Panc1 (cell line): ENCODE data around the gene ZNF480. TPM values are rescaled to one million over a fixed set of nuclear protein-coding genes. Genes with fewer than 3 reads are reported as not detected.

ENCODE experiments used
- ATAC-seq: fragments of 200-7000 bp; cut with Tn5 transposase; 2 replicates; pipeline ENCODE4 v1.9.1; 2020; ENCODE audit warnings: mild to moderate bottlenecking, moderate library complexity
- Bru-seq: library from RNA; stranded (reverse); fragments of 400-500 nt; gene quantifications from one replicate; lab custom pipeline; 2021; lab: Mats Ljungman, UMichigan
- BruChase-seq, 2 experiments: library from RNA; stranded (reverse); fragments of 400-500 nt; gene quantifications; one replicate each; lab custom pipeline; 2021; lab: Mats Ljungman, UMichigan
- BruUV-seq: library from RNA; stranded (reverse); fragments of 400-500 nt; replicated peaks from 2 replicates; lab custom pipeline; 2021; lab: Mats Ljungman, UMichigan
- CTCF ChIA-PET: fragments of 300-600 bp; sonication (Branson Sonifier 250); formaldehyde crosslinking; loops from one replicate; lab custom pipeline; 2022; ENCODE audit warnings: antibody characterized with exemption; lab: Charles Lee
- POLR2A ChIA-PET: fragments of 300-600 bp; sonication (Branson Sonifier 250); formaldehyde crosslinking; loops from one replicate; lab custom pipeline; 2022; ENCODE audit warnings: antibody characterized with exemption; lab: Charles Lee
- DNase-seq: peaks from one replicate; pipeline ENCODE4 v3.0.0-alpha.2; 2010; ENCODE audit warnings: low read depth, low spot score
- H3K27ac ChIP-seq: 2 replicates; pipeline ENCODE4 v1.5.1; 2011; ENCODE audit warnings: mild to moderate bottlenecking, low read length, inconsistent platforms
- H3K27me3 ChIP-seq: fragments of 200-500 bp; sonication (Bioruptor generic); 2 replicates; pipeline ENCODE4 v1.6.0; 2014; ENCODE audit warnings: low read length, inconsistent platforms; ENCODE audit not compliant: control insufficient read depth, insufficient read depth
- H3K36me3 ChIP-seq: fragments of 200-500 bp; sonication (Bioruptor generic); 2 replicates; pipeline ENCODE4 v1.5.1; 2014; ENCODE audit warnings: inconsistent platforms, mild to moderate bottlenecking, low read length, moderate library complexity; ENCODE audit not compliant: control insufficient read depth, insufficient read depth
- H3K4me1 ChIP-seq: 2 replicates; pipeline ENCODE4 v1.5.1; 2011; ENCODE audit warnings: inconsistent platforms, mild to moderate bottlenecking, low read length, moderate library complexity; ENCODE audit not compliant: control insufficient read depth, insufficient read depth
- H3K4me3 ChIP-seq, 2 experiments: 2 replicates each; pipeline ENCODE4 v1.5.1; 2011 to 2012; ENCODE audit warnings: low read depth in 2 of 2, low read length in 2 of 2, mild to moderate bottlenecking in 2 of 2, inconsistent platforms in 1 of 2, moderate library complexity in 1 of 2
- H3K9me3 ChIP-seq: fragments of 200-500 bp; sonication (Bioruptor generic); 2 replicates; pipeline ENCODE4 v1.5.1; 2014; ENCODE audit warnings: low read depth, mild to moderate bottlenecking, inconsistent platforms, low read length, moderate library complexity; ENCODE audit not compliant: control insufficient read depth, insufficient read depth
- POLR2AphosphoS5 ChIP-seq: IDR thresholded peaks from 2 replicates; pipeline ENCODE4 v1.6.1; 2012; ENCODE audit warnings: mild to moderate bottlenecking, low read depth, low read length, moderate library complexity
- SIN3A ChIP-seq: IDR thresholded peaks from 2 replicates; pipeline ENCODE4 v1.6.1; 2012; ENCODE audit warnings: low read depth, mild to moderate bottlenecking, low read length, moderate library complexity, borderline replicate concordance; ENCODE audit not compliant: insufficient read depth
- TCF7L2 ChIP-seq: IDR thresholded peaks from 2 replicates; pipeline ENCODE4 v1.6.1; 2011; ENCODE audit warnings: mild to moderate bottlenecking, low read depth, low read length, inconsistent platforms
- in situ Hi-C: cut with HindIII; loops from 2 replicates; pipeline ENCODE4 v1.10.0; 2016; ENCODE audit warnings: low sequenced_read_pairs, low pct_unique_long_range_greater_than_20kb
- intact Hi-C: fragments of 100-400 bp; cut with micrococcal nuclease; formaldehyde crosslinking; loops from one replicate; pipeline ENCODE4 v1.10.0; 2022; ENCODE audit not compliant: unreplicated experiment
- long read RNA-seq: library from polyadenylated mRNA; unstranded; transcript quantifications from one replicate; pipeline ENCODE4 v2.0.0, GENCODE V29; 2021; ENCODE audit not compliant: unreplicated experiment
- polyA plus RNA-seq: library from polyadenylated mRNA; unstranded; fragments of >200 nt; gene quantifications from one replicate; pipeline ENCODE4 v1.2.1, GENCODE V29; 2012; ENCODE audit warnings: missing spikeins; ENCODE audit not compliant: insufficient read length
- total RNA-seq: library from RNA; stranded (reverse); gene quantifications from one replicate; pipeline ENCODE4 v1.2.1, GENCODE V29; 2021; ENCODE audit not compliant: unreplicated experiment
- TF ChIP-seq, protein P1 (sequence below): fragments of 450-650 bp; IDR thresholded peaks from 2 replicates; pipeline ENCODE4 v1.5.1; 2017; ENCODE audit warnings: mild to moderate bottlenecking
- TF ChIP-seq, protein P2 (sequence below), 2 experiments: IDR thresholded peaks; 2 replicates each; pipeline ENCODE4 v1.6.1; 2011 to 2012; ENCODE audit warnings: low read depth in 2 of 2, control low read depth in 1 of 2, low read length in 1 of 2, mild to moderate bottlenecking in 1 of 2, moderate library complexity in 1 of 2; ENCODE audit not compliant: insufficient read depth in 1 of 2

ZNF480 gene
- total RNA-seq = 11.5 TPM
- polyA plus RNA-seq = 10.4 TPM
- Bru-seq, nascent RNA = percentile 77 among the genes with signal in this experiment
- BruChase-seq, experiment 1, labeled RNA remaining after a 2-hour chase = percentile 76 among the genes with signal in this experiment
- BruChase-seq, experiment 2, labeled RNA remaining after a 6-hour chase = percentile 66 among the genes with signal in this experiment
- long read RNA-seq, full-length matches to known transcripts = 5 of 24 reads
- long read RNA-seq, partial matches to known transcripts = 14 of 24 reads
- long read RNA-seq, other reads (novel, unspliced or antisense) = 5 of 24 reads

GRCh38 chr19:52296773-52297600 lies at the start of gene ZNF480:
Gene ZNF480, plus strand, starts transcription at chr19:52297169. Its CDS starts 3,244 bp downstream, at chr19:52300413.
- Histone ChIP-seq H3K4me1 (no peaks in the 10 kb centered on the region), H3K9me3 (peaks cover 9% of the 10 kb centered on the region; the same call in 1 of the 2 replicates), H3K36me3 (no peaks in the 10 kb centered on the region; the same call in none of the 2 replicates), H3K4me3 (peak within 1 kb of the TSS; percentile 89 to 92), H3K27ac (peak within 1 kb of the TSS; percentile 85), H3K27me3 (no peaks in the 10 kb centered on the region)
- TF ChIP-seq, protein P1, sequence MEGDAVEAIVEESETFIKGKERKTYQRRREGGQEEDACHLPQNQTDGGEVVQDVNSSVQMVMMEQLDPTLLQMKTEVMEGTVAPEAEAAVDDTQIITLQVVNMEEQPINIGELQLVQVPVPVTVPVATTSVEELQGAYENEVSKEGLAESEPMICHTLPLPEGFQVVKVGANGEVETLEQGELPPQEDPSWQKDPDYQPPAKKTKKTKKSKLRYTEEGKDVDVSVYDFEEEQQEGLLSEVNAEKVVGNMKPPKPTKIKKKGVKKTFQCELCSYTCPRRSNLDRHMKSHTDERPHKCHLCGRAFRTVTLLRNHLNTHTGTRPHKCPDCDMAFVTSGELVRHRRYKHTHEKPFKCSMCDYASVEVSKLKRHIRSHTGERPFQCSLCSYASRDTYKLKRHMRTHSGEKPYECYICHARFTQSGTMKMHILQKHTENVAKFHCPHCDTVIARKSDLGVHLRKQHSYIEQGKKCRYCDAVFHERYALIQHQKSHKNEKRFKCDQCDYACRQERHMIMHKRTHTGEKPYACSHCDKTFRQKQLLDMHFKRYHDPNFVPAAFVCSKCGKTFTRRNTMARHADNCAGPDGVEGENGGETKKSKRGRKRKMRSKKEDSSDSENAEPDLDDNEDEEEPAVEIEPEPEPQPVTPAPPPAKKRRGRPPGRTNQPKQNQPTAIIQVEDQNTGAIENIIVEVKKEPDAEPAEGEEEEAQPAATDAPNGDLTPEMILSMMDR = no peak
- TF ChIP-seq TCF7L2 (no peak), POLR2AphosphoS5 (peak; percentile 65), SIN3A (0 out of 2 replicates have a peak, but pooled peaks have one; percentile 42)
- TF ChIP-seq, protein P2, sequence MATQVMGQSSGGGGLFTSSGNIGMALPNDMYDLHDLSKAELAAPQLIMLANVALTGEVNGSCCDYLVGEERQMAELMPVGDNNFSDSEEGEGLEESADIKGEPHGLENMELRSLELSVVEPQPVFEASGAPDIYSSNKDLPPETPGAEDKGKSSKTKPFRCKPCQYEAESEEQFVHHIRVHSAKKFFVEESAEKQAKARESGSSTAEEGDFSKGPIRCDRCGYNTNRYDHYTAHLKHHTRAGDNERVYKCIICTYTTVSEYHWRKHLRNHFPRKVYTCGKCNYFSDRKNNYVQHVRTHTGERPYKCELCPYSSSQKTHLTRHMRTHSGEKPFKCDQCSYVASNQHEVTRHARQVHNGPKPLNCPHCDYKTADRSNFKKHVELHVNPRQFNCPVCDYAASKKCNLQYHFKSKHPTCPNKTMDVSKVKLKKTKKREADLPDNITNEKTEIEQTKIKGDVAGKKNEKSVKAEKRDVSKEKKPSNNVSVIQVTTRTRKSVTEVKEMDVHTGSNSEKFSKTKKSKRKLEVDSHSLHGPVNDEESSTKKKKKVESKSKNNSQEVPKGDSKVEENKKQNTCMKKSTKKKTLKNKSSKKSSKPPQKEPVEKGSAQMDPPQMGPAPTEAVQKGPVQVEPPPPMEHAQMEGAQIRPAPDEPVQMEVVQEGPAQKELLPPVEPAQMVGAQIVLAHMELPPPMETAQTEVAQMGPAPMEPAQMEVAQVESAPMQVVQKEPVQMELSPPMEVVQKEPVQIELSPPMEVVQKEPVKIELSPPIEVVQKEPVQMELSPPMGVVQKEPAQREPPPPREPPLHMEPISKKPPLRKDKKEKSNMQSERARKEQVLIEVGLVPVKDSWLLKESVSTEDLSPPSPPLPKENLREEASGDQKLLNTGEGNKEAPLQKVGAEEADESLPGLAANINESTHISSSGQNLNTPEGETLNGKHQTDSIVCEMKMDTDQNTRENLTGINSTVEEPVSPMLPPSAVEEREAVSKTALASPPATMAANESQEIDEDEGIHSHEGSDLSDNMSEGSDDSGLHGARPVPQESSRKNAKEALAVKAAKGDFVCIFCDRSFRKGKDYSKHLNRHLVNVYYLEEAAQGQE (IDR thresholded peaks at IDR 0.05; ENCODE audit: insufficient read depth in 1 of 2, low read depth in 2 of 2, low read length in 1 of 2) = no peak
- intact Hi-C loops = no loop called here
- CTCF ChIA-PET = interaction anchor here (0.6 kb wide), 1 partner anchor 225 kb away, joined by 4 read pairs; no protein-coding TSS in a partner anchor
- POLR2A ChIA-PET = no interaction called here
- in situ Hi-C loops = no loop called here
- DNase-seq (peak; percentile 8), ATAC-seq (peak; percentile 90)
- BruUV-seq = TSS peak; percentile 71

- no TSS peak for BruUV-seq
- DNase-seq (no peak), ATAC-seq (peak; percentile 91)
- CTCF ChIA-PET = no interaction called here
- intact Hi-C loops (no loop called here), in situ Hi-C loops (no loop called here)
- H3K27ac ChIP-seq = no peak overlapping the region
- H3K4me3 ChIP-seq = no peak overlapping the region
- TF ChIP-seq SIN3A = no peak
- TF ChIP-seq, protein P1 = peak; percentile 77
- H3K36me3 ChIP-seq = no peaks in the 10 kb centered on the region
- H3K9me3 ChIP-seq = no peaks in the 10 kb centered on the region
- H3K27me3 ChIP-seq = no peaks in the 10 kb centered on the region
- H3K4me1 ChIP-seq = no peaks in the 10 kb centered on the region
- POLR2A ChIA-PET = no interaction called here
Observed at GRCh38 chr19:52248241-52248640, 48.7 kb upstream of the ZNF480 start.
